SU-DHL-6 (cell line): Measurements from ENCODE around the gene STK33.

Source experiments
- CTCF ChIP-seq: fragments of 200-600 bp; sonication (generic); IDR thresholded peaks from one replicate; pipeline ENCODE4 v1.5.1; 2017; ENCODE audit warnings: antibody characterized with exemption, mild to moderate bottlenecking, low read length, moderate library complexity; ENCODE audit not compliant: insufficient read depth, poor library complexity, severe bottlenecking
- EZH2phosphoT487 ChIP-seq: fragments of 200-600 bp; sonication (generic), shearing (Covaris generic); conservative IDR thresholded peaks from 2 replicates; pipeline ENCODE4 v1.6.1; 2018; ENCODE audit warnings: mild to moderate bottlenecking, antibody characterized with exemption, low read length, moderate library complexity, mixed read lengths

GRCh38 chr11:8567602-8568198 lies 26.3 kb downstream of the STK33 start:
- no peak for TF ChIP-seq CTCF
- no peak for TF ChIP-seq EZH2phosphoT487
